Astrocyte of the cerebellum (primary cell): ENCODE measurements around the gene TTC39C.
A peak's percentile ranks its signal among the peaks of the same experiment; 100 is the strongest.
"Not testable (repeated sequence)": the region's sequence is repeated elsewhere in the genome, so short reads cannot be mapped to it uniquely, and the experiment has no call there.

Experiments used
- DNase-seq: peaks from one replicate; pipeline ENCODE4 v3.0.0-alpha.2; 2011; ENCODE audit warnings: low read depth
- H3K4me3 ChIP-seq: 2 replicates; pipeline ENCODE4 v1.5.1; 2011; ENCODE audit warnings: mild to moderate bottlenecking, low read depth, low read length, moderate library complexity
- CTCF ChIP-seq: IDR thresholded peaks from 2 replicates; pipeline ENCODE4 v1.5.1; 2012; ENCODE audit warnings: low read length, low read depth, moderate library complexity, mild to moderate bottlenecking; ENCODE audit errors: missing control alignments
- in situ Hi-C: cut with HindIII; loops from 2 replicates; pipeline ENCODE4 v1.10.0; 2017; ENCODE audit warnings: low sequenced_read_pairs

TTC39C gene

GRCh38 chr18:24056506-24056905 lies 42.0 kb downstream of the TTC39C start:
- TF ChIP-seq CTCF, result no peak
- no peak overlapping the region for H3K4me3 ChIP-seq
- in situ Hi-C loops, result no loop called here
- DNase-seq, result no peak

GRCh38 chr18:24057804-24058203 lies 43.2 kb downstream of the TTC39C start:
- in situ Hi-C loops, result no loop called here
- no peak for TF ChIP-seq CTCF
- DNase-seq, result no peak
- H3K4me3 ChIP-seq, result no peak overlapping the region

GRCh38 chr18:24059385-24059784 lies 44.8 kb downstream of the TTC39C start:
- DNase-seq, in situ Hi-C loops, H3K4me3 ChIP-seq: not testable (repeated sequence)

GRCh38 chr18:24060644-24061043 lies 46.1 kb downstream of the TTC39C start:
- H3K4me3 ChIP-seq, result no peak overlapping the region
- TF ChIP-seq CTCF, result no peak
- DNase-seq, result no peak
- in situ Hi-C loops, result no loop called here

- H3K4me3 ChIP-seq, result no peak overlapping the region
- TF ChIP-seq CTCF, result no peak
- peak; percentile 32 for DNase-seq
- in situ Hi-C loops, result no loop called here
Measured at GRCh38 chr18:24063121-24063731, 48.7 kb downstream of the TTC39C start.

GRCh38 chr18:24064391-24065100 lies 50.0 kb downstream of the TTC39C start:
- TF ChIP-seq CTCF, result no peak
- in situ Hi-C loops, result no loop called here
- H3K4me3 ChIP-seq, result no peak overlapping the region
- DNase-seq, result no peak

- no peak for TF ChIP-seq CTCF
- in situ Hi-C loops, result no loop called here
Measured at GRCh38 chr18:24065906-24066305, 51.4 kb downstream of the TTC39C start.

More at GRCh38 chr18:24065906-24066305, 51.4 kb downstream of the TTC39C start:
- no peak for DNase-seq
- no peak overlapping the region for H3K4me3 ChIP-seq
